NCI-H460 (cell line): ENCODE results near the gene ATP2B3. TPM values are rescaled to one million over a fixed set of nuclear protein-coding genes. Genes with fewer than 3 reads are reported as not detected.

Experiments
- DNase-seq: peaks from one replicate; pipeline ENCODE4 v3.0.0-alpha.2; 2016; ENCODE audit warnings: low read depth; ENCODE audit errors: extremely low read depth
- total RNA-seq: library from RNA; depleted of rRNA; stranded (reverse); fragments of >200 nt; shearing (Covaris generic); gene quantifications from 2 replicates; pipeline ENCODE4 v1.2.3, GENCODE V29; 2014

Gene ATP2B3
- total RNA-seq, 1 experiment from 2014 or later = not detected

DNA sequence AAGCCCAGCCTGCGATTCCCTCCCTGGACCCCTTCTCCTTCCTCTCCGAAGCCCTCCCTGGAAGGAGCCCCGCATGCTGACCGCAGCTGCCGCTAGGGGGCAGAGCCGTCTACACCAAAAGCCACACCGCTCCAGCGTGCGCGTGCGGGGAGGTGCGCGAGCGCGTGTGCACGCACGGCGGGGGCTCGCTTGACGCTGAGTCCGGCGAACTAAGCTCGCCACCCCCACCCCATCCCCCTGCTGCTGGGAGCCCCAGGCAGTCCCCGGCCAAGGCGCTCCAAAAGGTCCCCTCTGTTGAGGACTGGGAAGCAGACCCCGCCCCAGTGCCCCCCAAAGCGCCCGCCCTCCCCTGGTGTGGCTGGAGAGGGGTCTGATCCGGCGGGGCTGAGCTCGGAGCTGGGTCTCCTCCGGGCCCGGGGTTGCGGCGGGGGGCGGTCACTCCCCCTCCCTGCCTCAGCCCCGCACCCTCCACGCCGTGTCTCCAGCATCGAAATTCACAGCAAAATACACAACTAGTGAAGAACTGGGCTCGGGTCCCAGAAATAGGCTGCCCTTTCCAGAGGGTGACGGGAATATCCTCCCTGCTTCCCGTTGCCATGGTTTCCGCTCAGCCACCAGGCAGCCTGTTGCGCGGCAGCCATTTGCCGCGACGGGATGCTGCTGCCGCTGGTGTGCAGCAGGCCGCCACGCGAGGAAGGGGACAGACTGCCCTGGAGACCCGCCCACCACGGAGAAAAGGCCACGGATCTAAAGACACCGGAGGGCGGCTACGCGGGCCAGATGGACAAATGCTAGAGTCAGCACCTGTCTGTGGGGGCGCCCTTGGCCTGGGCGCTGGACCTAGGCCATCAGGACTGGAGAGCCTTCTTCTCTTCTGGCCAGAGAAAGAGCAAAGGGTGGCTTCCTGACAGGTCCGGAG, 92.7 kb downstream of the ATP2B3 start:
- peak; percentile 65 for DNase-seq

DNA sequence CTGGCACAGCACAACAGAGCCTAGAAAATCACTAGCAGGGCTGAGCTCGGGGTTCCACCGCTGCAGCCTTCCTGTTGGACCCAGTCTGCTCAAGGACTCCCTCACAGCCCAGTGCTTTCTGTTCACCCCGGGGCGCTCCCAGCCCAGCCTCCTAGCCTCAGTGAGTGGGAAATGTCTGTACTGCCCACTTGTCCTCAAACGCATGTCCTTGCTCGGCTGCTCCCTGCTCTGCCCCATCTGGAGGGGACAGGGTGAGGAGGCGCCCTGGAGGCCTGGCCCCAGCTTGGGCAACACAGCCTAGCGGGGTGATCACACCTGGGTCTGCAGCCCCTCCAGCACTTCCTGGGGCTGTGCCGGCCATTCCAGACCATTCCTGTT, 93.4 kb downstream of the ATP2B3 start:
- DNase-seq = no peak

DNA sequence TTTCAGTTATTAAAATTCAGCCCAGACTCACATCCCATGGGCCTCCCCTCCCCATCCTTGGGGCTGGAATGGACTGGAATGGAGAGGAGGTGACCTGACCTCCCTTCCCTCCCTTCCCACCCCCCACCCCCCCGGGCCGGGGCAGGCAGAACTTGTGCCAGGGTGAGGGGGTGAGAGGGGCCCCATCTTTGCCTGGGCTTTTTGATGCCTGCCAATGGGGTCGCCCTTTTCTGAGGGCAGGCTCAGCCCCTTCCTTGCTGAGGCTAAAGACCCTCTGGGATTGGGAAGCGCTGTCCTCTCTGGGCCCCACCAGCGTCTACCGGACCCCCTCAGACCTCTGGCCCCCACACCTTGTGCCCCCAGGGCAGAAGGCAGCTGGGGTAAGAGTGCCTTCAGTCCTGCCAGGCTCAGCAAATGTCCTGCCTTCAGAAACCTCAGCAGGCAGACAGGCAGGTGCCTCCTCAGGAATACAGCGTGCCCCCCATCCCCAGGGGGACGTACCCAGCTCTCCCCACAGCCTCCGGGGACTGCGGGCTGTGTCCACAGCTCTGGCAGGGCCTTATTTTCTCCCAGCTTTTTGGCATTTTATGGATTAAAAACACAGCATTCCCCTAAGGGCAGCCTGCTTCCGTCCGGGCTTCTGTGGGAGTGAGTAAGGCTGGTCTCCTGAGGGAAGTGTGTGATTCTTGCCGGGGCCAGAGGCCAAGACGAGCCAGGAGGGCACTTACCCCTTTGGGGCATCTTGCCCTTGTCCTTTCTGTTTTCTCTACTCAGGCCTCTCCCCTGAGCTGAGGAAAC, 94.1 kb downstream of the ATP2B3 start:
- no peak for DNase-seq

DNA sequence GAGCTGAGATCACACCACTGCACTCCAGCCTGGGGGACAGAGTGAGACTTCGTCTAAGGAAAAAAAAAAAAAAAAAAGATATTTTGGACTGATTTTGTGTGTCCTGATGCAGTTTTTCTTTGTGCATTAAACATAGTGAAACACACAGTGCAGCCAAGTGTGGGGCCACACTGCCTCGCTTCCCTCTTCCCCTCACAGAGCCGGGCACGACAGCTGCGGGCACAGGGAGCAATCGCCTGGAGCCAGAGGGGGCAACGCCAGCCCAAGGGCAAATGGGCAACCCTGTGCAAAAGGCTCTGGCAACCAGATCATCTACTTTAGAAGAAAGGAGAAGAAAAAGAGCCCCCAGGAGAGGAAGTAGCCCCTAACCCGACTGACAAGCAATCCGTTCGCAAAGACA, 95.0 kb downstream of the ATP2B3 start:
- no peak for DNase-seq

DNA sequence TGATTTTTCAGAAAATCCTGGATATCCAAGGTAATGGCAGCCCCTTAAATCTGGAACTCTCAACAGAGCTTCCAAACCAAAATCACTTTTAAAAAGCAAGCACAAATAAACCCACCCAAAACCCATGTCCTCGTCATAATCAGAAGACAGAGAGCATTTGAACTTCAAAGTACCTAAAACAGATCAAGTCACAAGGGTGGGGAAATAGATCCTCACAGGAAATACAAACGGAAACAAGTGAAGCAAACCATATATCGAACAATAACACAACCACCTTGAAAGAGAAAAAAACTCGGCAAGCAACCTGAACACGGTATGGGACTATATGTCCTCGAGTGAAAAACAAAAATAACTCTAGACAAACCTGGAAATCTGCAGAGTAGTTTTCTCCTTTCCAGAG, 97.4 kb downstream of the ATP2B3 start:
- DNase-seq = no peak

DNA sequence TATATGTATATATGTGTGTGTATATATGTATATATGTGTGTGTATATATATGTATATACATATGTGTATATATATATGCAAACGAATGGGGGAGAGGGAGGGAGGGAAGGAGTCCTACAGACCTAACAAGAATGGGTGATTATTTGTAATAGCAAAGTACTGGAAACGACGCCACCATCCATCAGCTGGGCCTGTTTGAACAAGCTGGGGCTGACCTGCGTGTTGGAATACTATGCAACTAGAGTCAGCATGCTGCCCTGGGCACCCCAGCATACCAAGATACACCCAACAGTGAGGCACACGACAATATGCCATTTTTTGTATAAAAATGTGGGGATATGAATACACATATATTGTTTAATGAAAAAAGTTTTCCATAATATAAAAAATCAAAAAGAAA, 103.1 kb downstream of the ATP2B3 start:
- DNase-seq = no peak

DNA sequence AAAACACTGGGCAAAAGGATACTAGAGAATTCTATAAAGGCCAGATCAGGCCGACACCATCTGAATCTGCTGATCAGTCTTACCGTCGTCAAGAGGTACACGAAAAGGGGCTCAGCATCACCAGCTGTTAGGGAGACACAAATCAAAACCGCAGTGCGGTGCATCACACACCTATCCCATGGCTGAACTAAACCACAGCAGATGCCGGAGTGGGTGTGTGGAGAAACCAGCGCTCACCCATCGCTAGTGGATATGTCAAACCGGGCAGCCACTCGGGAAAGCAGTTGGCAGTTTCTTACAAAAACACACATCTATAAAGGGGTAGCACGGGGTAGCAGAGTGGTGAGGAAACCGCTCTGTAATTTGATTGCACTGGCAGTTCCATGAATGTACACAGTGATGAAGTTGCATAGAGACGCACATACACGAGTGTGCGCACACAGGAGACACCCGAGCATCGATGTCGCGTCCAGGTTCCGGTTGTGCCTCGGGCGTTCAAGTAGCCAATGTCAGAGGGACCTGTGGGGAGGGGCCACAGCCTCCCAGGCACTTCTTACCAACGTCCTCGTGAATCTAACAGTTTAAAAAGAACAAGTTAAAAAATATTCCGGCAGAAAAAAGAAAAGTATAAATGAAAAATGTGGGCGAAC, 104.6 kb downstream of the ATP2B3 start:
- DNase-seq = no peak

DNA sequence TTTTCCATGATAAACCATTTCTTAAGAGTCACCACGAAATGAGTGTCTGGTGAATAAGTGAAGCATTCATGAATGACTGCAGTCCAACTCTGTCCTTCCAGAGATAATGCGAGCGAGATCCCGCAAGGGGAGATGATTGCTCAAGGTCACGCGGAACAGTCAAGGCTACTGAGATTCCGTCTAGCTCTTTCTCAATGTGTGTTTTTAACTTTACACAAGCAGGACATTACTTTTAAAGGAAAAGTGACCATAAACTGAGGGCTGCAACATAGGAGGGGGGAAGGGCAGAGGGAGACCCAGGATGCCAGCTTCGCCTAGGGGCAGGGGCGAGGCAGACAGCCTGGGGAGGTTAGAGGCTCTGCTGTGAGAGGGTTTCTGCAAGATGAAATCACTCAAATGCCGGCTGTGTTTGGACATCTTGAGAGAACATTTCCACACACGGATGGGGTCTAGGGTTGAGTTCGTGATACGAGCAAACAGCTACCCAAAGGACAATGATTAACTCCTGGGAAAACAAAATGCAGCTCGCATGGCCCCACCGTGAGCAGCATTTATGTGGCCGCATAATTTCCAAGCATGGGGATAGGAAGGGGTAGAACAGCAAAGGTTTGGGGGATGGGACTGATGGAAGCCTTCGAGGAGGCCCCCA, 105.3 kb downstream of the ATP2B3 start:
- no peak for DNase-seq

DNA sequence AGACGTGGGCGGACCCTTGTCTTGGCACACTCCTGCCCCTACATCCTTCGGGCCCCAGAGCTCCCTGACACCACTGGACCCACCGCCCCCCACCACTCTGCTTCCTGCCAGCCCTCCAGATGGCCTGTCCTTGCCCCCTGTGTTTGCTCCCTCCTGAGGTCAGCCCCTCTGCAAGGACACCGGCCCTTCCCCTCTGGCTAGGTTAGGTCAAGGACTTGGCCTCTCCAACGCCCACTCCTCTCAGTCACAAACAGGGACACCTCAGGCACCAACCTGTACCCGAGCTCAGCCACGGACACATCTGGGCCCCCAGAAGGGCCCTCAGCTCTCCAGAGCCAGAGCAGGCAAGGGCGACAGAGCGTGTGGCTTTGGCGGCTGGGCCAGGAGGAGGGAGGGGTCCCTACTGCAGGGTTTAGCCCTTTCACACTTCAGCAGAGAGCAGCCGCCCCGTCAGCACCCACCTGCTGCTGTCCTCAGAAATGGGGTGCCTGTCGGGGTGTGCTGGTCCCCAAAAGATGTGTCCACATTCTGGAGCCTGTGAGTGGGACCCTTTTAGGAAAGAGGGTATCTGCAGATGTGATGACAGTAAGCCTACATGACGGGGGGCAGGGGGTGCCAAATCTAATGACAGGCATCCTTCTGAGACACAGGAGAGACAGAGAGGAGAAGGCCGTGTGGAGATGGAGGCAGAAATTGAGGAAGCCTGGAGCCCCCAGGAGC, 106.0 kb downstream of the ATP2B3 start:
- no peak for DNase-seq

DNA sequence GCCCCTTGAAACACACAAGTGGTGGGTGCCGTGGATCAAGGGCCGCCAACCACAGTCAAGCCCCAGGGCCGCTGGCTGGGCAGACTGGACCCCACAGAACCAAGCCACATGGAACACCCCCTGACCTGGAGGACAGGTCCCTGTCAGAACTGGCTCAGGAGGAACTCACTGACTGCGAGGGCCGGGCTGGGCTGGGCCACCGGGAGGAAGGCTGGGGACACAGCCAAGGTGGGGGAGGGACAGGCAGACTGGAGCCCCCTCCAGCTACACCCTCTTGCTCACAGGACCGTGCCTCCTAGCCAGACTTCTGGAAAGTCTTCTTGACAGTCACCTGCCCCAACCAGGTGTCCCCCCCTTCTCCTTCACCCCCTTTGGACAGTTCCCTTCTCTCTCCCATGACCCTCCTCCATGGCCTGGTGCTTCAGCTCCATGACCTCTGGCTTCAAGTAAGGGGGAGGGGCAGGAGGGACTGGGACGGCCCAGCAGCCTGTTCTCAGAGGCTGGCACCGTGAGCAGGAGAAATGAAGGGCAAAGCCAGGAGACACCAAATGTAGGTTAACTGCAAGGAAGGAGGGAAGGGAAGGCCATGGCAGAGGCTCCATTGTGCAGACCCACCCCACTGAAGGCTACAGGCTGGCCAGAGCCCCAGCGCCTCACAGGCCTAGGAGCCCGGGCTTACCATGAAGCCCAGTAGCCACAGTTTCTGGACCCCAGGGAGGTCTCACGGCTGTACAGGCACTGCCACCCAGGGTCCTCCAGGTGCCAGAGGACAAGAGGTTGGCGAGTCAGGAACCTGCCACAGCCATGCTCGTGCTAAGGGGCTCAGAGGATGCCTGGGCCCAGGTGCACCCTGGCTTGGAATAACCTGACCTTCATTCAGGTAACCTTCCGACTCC, 107.0 kb downstream of the ATP2B3 start:
- DNase-seq = no peak

DNA sequence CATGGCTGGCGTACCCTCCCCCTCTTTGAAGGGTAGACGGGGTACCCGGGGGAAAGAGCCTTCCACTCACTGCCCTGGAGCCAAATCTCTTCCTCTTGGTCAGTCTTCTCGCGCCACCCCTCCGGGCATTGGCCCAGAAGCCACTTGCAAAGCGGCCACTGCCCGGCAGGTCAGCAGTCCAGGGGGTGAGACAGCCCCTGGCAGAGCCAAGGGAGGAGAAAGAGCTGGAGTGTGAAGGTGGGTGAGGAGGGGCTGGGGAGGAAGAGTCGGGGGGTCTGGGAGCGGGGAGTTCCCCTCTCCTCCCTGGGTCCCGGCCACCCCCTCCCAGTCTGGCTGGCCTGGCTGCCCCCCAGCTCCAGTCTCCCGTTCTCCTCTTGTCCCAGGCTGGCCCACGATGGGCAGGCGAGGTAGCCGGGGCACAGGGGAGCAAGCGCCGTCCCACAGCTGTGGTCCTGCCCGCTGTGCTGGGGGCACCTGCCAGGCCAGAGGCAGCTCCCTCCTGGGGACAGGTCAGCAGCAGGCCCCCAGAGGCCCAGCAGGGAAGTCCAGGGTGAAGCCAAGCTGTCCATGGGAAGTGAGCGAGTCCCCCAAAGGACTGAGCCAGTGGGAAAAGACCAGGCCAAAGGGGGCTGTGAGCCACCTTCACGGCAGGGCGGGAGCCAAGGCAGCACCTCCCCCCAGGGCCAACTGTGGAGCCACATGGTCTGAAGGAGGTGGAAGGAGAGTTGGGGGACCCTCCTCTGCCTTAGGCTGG, 108.0 kb downstream of the ATP2B3 start:
- no peak for DNase-seq

DNA sequence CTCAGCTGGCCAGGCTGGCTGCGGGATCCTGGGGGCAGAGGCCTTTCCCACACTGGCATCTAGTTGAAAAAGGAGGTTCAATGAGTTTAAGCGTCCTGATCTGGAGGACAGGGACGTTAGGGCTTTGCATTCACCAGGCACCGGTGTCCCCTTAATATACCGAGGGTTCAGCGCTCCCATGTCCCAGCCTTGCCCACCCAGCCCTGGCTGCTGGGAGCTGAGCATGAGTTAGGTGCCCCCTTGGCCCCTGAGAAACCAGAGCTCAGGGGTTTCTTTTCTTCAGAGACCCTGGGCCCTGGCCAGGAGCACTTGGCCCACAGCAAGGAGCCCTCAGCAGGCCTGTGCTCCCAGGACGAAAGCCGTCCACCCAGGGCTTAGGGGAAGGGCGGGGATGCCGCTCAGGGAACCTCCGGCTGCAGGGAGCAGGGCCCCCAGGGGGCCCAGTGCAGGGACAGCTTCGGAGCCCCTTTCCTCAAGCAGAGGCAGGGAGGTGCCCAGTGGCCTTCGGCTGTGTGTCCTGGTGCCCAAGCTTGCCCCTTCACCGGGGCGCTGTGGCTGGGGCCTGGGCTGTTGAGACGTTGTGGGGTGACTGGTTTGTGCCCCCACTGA, 108.7 kb downstream of the ATP2B3 start:
- DNase-seq = no peak

DNA sequence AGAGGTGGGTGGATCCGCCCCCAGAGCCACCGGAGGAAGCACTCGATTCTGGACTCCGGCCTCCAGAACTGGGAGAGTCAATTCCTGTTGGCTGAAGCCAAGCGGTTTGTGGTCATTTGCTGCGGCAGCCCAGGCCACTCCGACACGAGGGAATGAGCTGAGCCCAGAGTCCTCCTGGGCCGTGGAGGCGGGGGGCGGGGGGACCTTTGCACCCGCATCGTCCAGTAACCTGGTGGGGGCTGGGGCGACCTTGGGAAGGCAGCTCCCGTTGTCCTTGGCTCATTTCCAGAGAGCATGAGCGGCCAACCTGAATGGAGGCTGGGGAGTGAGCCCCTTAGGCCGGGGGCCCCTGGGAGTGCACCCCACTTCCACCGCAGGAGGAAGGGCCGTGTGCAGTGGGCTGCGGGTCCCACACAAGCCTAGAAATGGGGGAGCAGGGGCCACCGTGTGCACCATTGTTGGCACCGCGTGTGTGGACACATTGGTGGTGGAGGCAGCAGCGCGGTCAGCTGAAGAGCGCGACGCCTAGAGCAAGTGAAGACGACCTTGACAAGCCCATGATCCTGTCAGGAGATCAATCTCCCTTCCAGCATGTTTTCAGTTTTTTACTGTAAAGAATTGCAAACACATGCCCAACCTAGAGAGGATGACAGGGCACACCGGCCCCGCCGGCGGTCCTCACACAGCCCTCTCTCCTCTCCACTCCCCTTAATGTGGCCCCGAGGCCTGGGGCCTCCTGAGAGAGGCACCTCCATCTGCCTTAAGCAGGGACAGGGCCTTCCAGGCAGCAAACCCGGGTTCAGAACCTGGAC, 109.6 kb downstream of the ATP2B3 start:
- DNase-seq = no peak

DNA sequence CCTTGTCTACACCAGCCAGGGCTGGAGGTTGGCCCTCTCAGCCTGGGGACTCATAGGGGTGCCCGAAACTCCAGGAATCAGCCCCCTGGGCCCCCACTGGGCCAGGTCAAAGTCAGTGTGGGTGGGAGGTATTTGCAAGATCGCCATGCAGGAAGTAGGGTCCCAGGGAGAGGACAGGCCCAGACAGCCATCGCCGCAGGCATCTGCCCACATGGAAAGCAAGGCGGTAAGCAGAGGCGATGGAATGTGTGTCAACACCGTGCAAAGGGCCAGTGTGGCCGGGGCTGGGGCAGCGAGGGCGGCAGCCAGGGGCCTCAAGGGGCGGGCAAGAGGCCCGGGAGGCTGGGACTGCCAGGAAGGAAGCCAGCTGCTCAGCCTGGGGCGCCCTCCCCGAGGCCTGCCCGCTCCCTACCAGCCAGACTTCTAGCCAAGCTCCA, 110.3 kb downstream of the ATP2B3 start:
- DNase-seq = no peak

DNA sequence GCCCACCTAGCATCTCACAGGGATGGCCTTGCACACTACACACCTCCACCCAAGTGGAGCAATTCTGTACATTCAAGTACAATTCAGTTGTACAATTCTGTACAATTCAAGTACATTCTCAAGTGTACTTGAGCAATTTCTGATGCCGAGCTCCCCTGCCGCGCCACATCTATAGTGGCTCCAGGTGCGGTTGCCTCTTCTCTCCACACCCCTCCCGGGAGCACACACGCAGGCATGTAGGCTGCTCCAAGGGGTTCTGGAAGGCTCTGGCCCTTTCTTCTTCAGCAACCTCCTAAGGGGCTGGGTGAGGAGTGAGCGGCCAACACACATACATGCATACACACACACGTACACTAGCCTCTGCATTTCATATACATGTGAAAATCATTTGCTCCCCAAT, 110.7 kb downstream of the ATP2B3 start:
- no peak for DNase-seq

DNA sequence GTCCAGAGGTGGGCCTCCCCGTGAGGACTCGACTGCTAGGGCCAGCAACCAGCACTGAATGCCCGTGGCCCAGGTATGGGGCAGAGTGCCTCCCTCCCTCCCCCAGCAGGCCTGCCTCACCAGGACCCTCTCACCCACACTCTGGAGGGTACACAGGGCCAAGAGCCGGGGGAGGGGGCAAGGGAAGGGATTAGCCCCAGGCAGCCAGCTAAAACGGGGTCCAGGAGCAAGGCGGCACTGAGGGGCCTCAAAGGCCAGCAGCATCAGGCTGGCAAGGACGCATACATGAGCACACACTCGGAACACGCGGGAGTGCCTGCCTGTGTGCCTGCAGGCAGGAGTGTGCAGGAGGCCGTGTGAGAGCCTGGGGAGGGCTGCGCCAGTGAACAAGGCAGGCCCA, 111.2 kb downstream of the ATP2B3 start:
- DNase-seq = no peak

DNA sequence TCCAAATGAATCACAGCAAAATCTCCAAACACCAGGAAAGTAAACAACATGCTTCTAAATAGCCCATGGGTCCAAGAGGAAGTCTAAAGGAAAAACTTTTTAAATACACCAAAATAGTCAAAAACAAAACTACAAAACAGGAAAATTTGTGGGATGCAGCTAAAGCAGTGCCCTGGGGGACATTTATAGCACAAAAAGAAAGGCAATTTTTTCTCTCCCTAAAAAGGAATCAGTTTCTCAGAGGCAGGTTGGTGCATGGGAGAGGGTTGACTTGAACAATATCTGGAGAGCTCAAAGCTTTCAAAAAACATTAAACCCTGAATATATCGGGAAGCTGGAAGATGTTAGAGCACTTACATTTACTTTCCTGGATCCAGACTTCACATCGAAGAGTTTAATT, 113.9 kb downstream of the ATP2B3 start:
- DNase-seq = no peak
